ENCODE data around the gene OR6B1.

Gene OR6B1

GRCh38 chr7:144027974-144028373 is 27.9 kb downstream of the OR6B1 start:
- no peaks in the 10 kb centered on the region for H3K9me3 ChIP-seq (ENCODE audit: control insufficient read depth, insufficient read depth, low read length)
- TF ChIP-seq CTCF (IDR thresholded peaks at IDR 0.05; ENCODE audit: low read depth, low read length, poor library complexity, severe bottlenecking) (no peak), EZH2phosphoT487 (IDR thresholded peaks at IDR 0.05; ENCODE audit: borderline replicate concordance, low read length) (no peak)
- no peak overlapping the region for H3K4me2 ChIP-seq (ENCODE audit: low read length)
- no peaks in the 10 kb centered on the region for H3K4me1 ChIP-seq (ENCODE audit: control insufficient read depth, low read length)
- H3K4me3 ChIP-seq (ENCODE audit: low read length): no peak overlapping the region
- H3K27me3 ChIP-seq (ENCODE audit: control insufficient read depth, low read length): 0 out of 2 replicates have a peak, but pooled peaks cover 3% of the 10 kb centered on the region
- no peaks in the 10 kb centered on the region for H3K9me2 ChIP-seq (replicated peaks; ENCODE audit: control insufficient read depth, low read length)
- no peaks in the 10 kb centered on the region for H3F3A ChIP-seq (ENCODE audit: control insufficient read depth, insufficient read depth)
- H3K79me2 ChIP-seq (ENCODE audit: control insufficient read depth, low read length): no peaks in the 10 kb centered on the region
- H3K36me3 ChIP-seq (ENCODE audit: control insufficient read depth, low read length): no peaks in the 10 kb centered on the region
- H4K20me1 ChIP-seq (ENCODE audit: control insufficient read depth, insufficient read depth, low read depth, low read length): no peaks in the 10 kb centered on the region
- no peak overlapping the region for H3K27ac ChIP-seq (ENCODE audit: low read depth, low read length)

- TF ChIP-seq EZH2phosphoT487 (IDR thresholded peaks at IDR 0.05; ENCODE audit: borderline replicate concordance, low read length): no peak
- TF ChIP-seq CTCF (IDR thresholded peaks at IDR 0.05; ENCODE audit: low read depth, low read length, poor library complexity, severe bottlenecking): no peak
- Histone ChIP-seq H3K27ac (ENCODE audit: low read depth, low read length) (no peak overlapping the region), H3K9me2 (replicated peaks; ENCODE audit: control insufficient read depth, low read length) (no peaks in the 10 kb centered on the region), H3K27me3 (ENCODE audit: control insufficient read depth, low read length) (0 out of 2 replicates have a peak, but pooled peaks cover 3% of the 10 kb centered on the region), H3K9me3 (ENCODE audit: control insufficient read depth, insufficient read depth, low read length) (no peaks in the 10 kb centered on the region), H4K20me1 (ENCODE audit: control insufficient read depth, insufficient read depth, low read depth, low read length) (no peaks in the 10 kb centered on the region), H3K4me1 (ENCODE audit: control insufficient read depth, low read length) (no peaks in the 10 kb centered on the region), H3K4me2 (ENCODE audit: low read length) (no peak overlapping the region), H3K4me3 (ENCODE audit: low read length) (no peak overlapping the region), H3F3A (ENCODE audit: control insufficient read depth, insufficient read depth) (no peaks in the 10 kb centered on the region), H3K36me3 (ENCODE audit: control insufficient read depth, low read length) (no peaks in the 10 kb centered on the region), H3K79me2 (ENCODE audit: control insufficient read depth, low read length) (no peaks in the 10 kb centered on the region)
Observed at GRCh38 chr7:144028547-144028946, 28.4 kb downstream of the OR6B1 start.

- Histone ChIP-seq H4K20me1 (ENCODE audit: control insufficient read depth, insufficient read depth, low read depth, low read length) (no peaks in the 10 kb centered on the region), H3K36me3 (ENCODE audit: control insufficient read depth, low read length) (no peaks in the 10 kb centered on the region), H3K4me1 (ENCODE audit: control insufficient read depth, low read length) (no peaks in the 10 kb centered on the region), H3K4me2 (ENCODE audit: low read length) (no peak overlapping the region), H3K79me2 (ENCODE audit: control insufficient read depth, low read length) (no peaks in the 10 kb centered on the region), H3K27ac (ENCODE audit: low read depth, low read length) (no peak overlapping the region), H3F3A (ENCODE audit: control insufficient read depth, insufficient read depth) (no peaks in the 10 kb centered on the region), H3K4me3 (ENCODE audit: low read length) (no peak overlapping the region), H3K9me3 (ENCODE audit: control insufficient read depth, insufficient read depth, low read length) (no peaks in the 10 kb centered on the region), H3K9me2 (replicated peaks; ENCODE audit: control insufficient read depth, low read length) (no peaks in the 10 kb centered on the region), H3K27me3 (ENCODE audit: control insufficient read depth, low read length) (no peaks in the 10 kb centered on the region)
- TF ChIP-seq EZH2phosphoT487 (IDR thresholded peaks at IDR 0.05; ENCODE audit: borderline replicate concordance, low read length) (no peak), CTCF (IDR thresholded peaks at IDR 0.05; ENCODE audit: low read depth, low read length, poor library complexity, severe bottlenecking) (no peak)
Observed at GRCh38 chr7:144032516-144032915, 32.4 kb downstream of the OR6B1 start.

Measured in DOHH2 (cell line).